HCT116 (cell line): ENCODE measurements around the gene C10orf90.

Experiments used
- CTCF ChIP-seq, 3 experiments: fragments of 200-600 bp in 1 of 3; sonication (generic) in 1 of 3; IDR thresholded peaks in 2 of 3; conservative IDR thresholded peaks in 1 of 3; 2 replicates each; pipeline ENCODE4 v1.5.1; 2012 to 2017; ENCODE audit warnings: low read depth in 2 of 3, low read length in 2 of 3, antibody characterized with exemption in 1 of 3, borderline replicate concordance in 1 of 3, control low read depth in 1 of 3, mild to moderate bottlenecking in 1 of 3, mixed read lengths in 1 of 3, mixed run types in 1 of 3, moderate library complexity in 1 of 3; ENCODE audit not compliant: insufficient read depth in 1 of 3
- EZH2 ChIP-seq: fragments of 200-600 bp; sonication (generic); IDR thresholded peaks from 2 replicates; pipeline ENCODE4 v1.6.1; 2017; ENCODE audit warnings: antibody characterized with exemption, mixed run types
- POLR2A ChIP-seq: IDR thresholded peaks from 2 replicates; pipeline ENCODE4 v1.7.0; 2011; ENCODE audit warnings: borderline replicate concordance; ENCODE audit not compliant: insufficient read depth, insufficient read length; ENCODE audit errors: extremely low read depth

- TF ChIP-seq CTCF (IDR thresholded peaks at IDR 0.05 in 2 of 3, conservative IDR thresholded peaks at IDR 0.05 in 1 of 3; ENCODE audit: borderline replicate concordance in 1 of 3, insufficient read depth in 1 of 3, low read depth in 2 of 3, low read length in 2 of 3) (no peak), POLR2A (no peak), EZH2 (no peak)
These were observed 101.6 kb downstream of the C10orf90 start for GRCh38 chr10:126568809-126569385.
